T-helper 2 cell treated with Interferon-gamma antibody and Interleukin-4, amounts not matched to agents 5 μg/mL and 100 μg/mL, for 36 hours (primary cell): ENCODE measurements around the gene MTR.

ENCODE experiments used
- DNase-seq: peaks from one replicate; pipeline ENCODE4 v3.0.0; 2021; ENCODE audit warnings: low spot score
- H3K27ac Mint-ChIP-seq: one replicate; pipeline ENCODE4 v1.8.0; 2021; ENCODE audit warnings: mild to moderate bottlenecking, mixed read lengths
- H3K27me3 Mint-ChIP-seq: one replicate; pipeline ENCODE4 v1.8.0; 2021; ENCODE audit warnings: low read depth, mixed read lengths
- H3K36me3 Mint-ChIP-seq: one replicate; pipeline ENCODE4 v1.8.0; 2021; ENCODE audit warnings: low read depth, mixed read lengths
- H3K4me1 Mint-ChIP-seq: one replicate; pipeline ENCODE4 v1.8.0; 2021; ENCODE audit warnings: low read depth, mixed read lengths
- H3K4me3 Mint-ChIP-seq: one replicate; pipeline ENCODE4 v1.8.0; 2022; ENCODE audit warnings: mild to moderate bottlenecking, moderate library complexity, mixed read lengths
- H3K9me3 Mint-ChIP-seq: one replicate; pipeline ENCODE4 v1.8.0; 2021; ENCODE audit warnings: mixed read lengths

The MTR gene

DNA sequence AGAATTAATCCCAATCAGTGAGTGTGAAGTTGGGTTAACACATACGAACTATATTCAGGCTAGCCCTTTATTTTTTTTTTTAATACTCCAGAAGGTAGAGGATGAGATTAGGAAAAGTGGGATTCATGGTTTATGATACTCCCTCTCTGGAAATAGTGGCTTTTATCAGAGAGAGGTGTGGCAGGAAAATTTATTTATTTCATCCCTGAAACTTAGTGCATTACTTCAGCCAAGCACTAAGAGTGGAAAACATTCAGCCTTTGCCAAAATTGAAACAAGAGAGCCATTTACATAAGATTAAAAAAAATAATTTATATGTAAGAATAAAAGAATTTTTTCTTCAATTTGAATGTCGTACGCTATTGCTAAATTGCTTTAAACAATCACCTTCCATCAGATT, 35.0 kb downstream of the MTR start:
- peaks cover 50% of the 10 kb centered on the region for H3K36me3 Mint-ChIP-seq
- no peaks in the 10 kb centered on the region for H3K9me3 Mint-ChIP-seq
- H3K4me3 Mint-ChIP-seq = no peak overlapping the region
- no peak for DNase-seq
- peaks cover 3% of the 10 kb centered on the region for H3K4me1 Mint-ChIP-seq
- H3K27ac Mint-ChIP-seq = no peak overlapping the region
- no peaks in the 10 kb centered on the region for H3K27me3 Mint-ChIP-seq

- peaks cover 7% of the 10 kb centered on the region for H3K4me1 Mint-ChIP-seq
- H3K9me3 Mint-ChIP-seq = no peaks in the 10 kb centered on the region
- no peaks in the 10 kb centered on the region for H3K27me3 Mint-ChIP-seq
- peaks cover 55% of the 10 kb centered on the region for H3K36me3 Mint-ChIP-seq
- no peak overlapping the region for H3K4me3 Mint-ChIP-seq
- no peak overlapping the region for H3K27ac Mint-ChIP-seq
- no peak for DNase-seq
These were observed 35.5 kb downstream of the MTR start for GRCh38 chr1:236830560-236830959.

- Mint-ChIP-seq H3K36me3 (peaks cover 57% of the 10 kb centered on the region), H3K9me3 (no peaks in the 10 kb centered on the region), H3K27ac (no peak overlapping the region), H3K27me3 (no peaks in the 10 kb centered on the region), H3K4me3 (no peak overlapping the region), H3K4me1 (peaks cover 8% of the 10 kb centered on the region)
- DNase-seq = no peak
These were observed 38.5 kb downstream of the MTR start for GRCh38 chr1:236833575-236833974.

DNA sequence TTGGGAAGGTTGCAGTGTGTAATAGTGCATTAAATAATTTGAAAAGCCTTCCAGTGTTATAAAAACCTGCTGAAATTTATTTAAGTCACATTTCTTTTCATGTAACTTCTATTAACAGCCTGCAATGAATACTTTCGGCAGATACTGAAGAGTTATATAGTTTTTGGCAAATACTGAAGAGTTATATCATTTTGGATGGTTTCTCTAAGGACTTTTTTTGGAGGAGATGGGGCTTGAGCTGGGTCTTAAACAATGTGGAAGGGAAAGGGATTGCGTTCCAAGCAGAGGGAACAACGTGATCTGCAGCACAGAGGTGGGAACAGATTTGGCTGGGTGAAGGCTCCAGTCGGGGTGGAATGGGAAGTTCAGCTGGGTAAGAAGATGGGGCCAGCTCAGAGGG, 39.8 kb downstream of the MTR start:
- H3K9me3 Mint-ChIP-seq = no peaks in the 10 kb centered on the region
- H3K36me3 Mint-ChIP-seq = peaks cover 56% of the 10 kb centered on the region
- no peak overlapping the region for H3K27ac Mint-ChIP-seq
- no peaks in the 10 kb centered on the region for H3K27me3 Mint-ChIP-seq
- H3K4me1 Mint-ChIP-seq = peaks cover 8% of the 10 kb centered on the region
- no peak overlapping the region for H3K4me3 Mint-ChIP-seq
- no peak for DNase-seq

DNA sequence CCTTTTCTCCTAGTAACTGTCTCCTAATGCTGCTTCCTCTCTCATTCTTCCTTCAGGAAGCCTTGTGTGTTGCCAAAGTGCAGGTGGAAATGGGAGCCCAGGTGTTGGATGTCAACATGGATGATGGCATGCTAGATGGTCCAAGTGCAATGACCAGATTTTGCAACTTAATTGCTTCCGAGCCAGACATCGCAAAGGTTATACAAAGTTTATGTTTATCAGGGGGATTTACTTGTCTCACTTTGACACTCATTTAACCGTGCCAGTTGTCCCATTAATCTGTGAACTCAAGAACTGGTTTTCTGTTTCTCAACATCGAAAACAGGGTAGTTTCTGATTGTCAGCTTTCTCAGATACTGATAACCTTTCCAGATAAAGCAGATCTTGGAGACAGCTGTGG, 40.4 kb downstream of the MTR start:
- Mint-ChIP-seq H3K27ac (no peak overlapping the region), H3K9me3 (no peaks in the 10 kb centered on the region), H3K4me3 (no peak overlapping the region), H3K36me3 (peaks cover 59% of the 10 kb centered on the region), H3K27me3 (no peaks in the 10 kb centered on the region), H3K4me1 (peaks cover 8% of the 10 kb centered on the region)
- DNase-seq = no peak

DNA sequence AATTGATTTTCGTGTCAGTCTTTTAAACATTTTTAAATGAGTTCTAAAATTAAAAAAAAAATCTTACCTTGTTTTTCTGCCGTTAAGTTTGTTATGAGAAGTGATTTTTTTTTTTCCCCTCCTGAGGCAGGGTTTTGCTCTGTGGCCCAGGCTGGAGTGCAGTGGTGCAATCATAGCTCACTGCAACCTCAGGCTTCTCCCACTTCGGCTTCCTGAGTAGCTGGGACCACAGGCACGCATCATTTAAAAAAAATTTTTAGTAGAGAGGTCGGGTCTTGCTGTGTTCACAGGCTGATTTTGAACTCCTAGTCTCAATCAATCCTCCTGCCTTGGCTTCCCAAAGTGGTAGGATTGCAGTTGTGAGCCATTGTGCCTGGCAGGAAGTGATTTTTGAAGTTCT, 41.1 kb downstream of the MTR start:
- Mint-ChIP-seq H3K36me3 (peaks cover 61% of the 10 kb centered on the region), H3K4me1 (peaks cover 8% of the 10 kb centered on the region), H3K27ac (no peak overlapping the region), H3K4me3 (no peak overlapping the region), H3K27me3 (no peaks in the 10 kb centered on the region), H3K9me3 (no peaks in the 10 kb centered on the region)
- no peak for DNase-seq

- Mint-ChIP-seq H3K9me3 (no peaks in the 10 kb centered on the region), H3K4me1 (peaks cover 8% of the 10 kb centered on the region), H3K27me3 (no peaks in the 10 kb centered on the region), H3K4me3 (no peak overlapping the region), H3K27ac (no peak overlapping the region), H3K36me3 (peaks cover 59% of the 10 kb centered on the region)
- DNase-seq = no peak
These were observed 42.0 kb downstream of the MTR start for GRCh38 chr1:236837115-236837514.

DNA sequence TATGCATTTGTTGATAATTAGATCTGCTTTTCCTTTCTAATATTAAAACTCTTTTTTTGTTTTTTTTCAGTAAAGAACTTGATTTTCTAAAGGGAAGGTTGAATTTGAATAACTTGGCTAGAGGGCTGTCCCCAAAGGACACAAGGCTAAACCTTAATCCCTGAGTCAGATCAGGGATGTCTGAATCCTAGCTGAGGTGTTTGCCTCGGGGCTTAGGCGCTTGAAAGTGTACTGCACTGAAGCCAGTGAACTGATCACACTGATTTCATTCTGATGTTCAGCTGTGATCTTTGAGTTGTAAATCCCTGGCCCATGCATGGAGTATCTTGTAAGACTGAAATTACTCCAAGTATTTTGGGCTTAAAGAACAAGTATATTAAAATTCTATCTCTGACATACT, 42.8 kb downstream of the MTR start:
- peaks cover 8% of the 10 kb centered on the region for H3K4me1 Mint-ChIP-seq
- peaks cover 56% of the 10 kb centered on the region for H3K36me3 Mint-ChIP-seq
- no peak overlapping the region for H3K27ac Mint-ChIP-seq
- no peaks in the 10 kb centered on the region for H3K9me3 Mint-ChIP-seq
- DNase-seq = no peak
- H3K4me3 Mint-ChIP-seq = no peak overlapping the region
- H3K27me3 Mint-ChIP-seq = no peaks in the 10 kb centered on the region

- Mint-ChIP-seq H3K4me3 (no peak overlapping the region), H3K9me3 (no peaks in the 10 kb centered on the region), H3K4me1 (no peaks in the 10 kb centered on the region), H3K27me3 (no peaks in the 10 kb centered on the region), H3K27ac (no peak overlapping the region), H3K36me3 (peaks cover 31% of the 10 kb centered on the region)
- no peak for DNase-seq
These were observed 46.2 kb downstream of the MTR start for GRCh38 chr1:236841341-236841740.

DNA sequence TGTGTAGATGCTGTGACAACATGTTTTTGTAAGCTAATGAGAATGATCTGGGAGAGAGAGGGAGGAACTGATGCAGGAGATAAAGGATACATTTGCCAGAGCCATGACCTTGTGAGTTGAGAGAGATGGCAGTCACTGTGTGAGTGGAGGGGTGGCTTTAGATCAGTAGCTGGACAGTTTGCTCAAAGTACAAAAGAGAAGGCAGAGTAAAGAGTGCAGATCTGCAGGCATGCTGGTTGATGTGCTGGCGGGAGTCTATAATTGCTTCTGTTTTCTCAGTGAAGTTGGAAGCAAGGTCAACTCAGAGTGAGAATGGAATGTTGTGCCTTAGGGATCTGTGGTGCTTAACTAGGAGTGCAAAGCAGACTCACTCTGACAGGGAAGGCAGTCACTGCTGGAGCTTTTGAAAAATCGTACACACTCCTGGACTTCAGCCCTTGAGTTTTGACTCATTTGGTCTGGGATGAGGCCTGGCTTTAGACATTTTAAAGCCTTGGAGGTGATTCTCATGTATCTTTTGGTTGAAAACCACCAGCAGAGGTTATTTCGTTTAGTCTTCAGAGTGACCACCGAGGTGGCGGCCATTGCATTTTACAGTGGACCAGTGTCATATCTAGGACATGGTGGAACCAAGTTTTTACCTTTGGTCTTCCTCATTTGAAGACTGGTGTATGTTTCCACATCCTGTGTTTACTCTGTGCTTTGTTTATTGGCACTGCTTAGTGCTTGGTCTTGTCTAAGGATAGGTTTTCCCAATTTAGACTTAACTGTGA, 49.6 kb downstream of the MTR start:
- Mint-ChIP-seq H3K36me3 (peaks cover 30% of the 10 kb centered on the region), H3K4me3 (no peak overlapping the region), H3K27me3 (no peaks in the 10 kb centered on the region), H3K9me3 (no peaks in the 10 kb centered on the region), H3K27ac (no peak overlapping the region), H3K4me1 (peaks cover 4% of the 10 kb centered on the region)
- DNase-seq = no peak

DNA sequence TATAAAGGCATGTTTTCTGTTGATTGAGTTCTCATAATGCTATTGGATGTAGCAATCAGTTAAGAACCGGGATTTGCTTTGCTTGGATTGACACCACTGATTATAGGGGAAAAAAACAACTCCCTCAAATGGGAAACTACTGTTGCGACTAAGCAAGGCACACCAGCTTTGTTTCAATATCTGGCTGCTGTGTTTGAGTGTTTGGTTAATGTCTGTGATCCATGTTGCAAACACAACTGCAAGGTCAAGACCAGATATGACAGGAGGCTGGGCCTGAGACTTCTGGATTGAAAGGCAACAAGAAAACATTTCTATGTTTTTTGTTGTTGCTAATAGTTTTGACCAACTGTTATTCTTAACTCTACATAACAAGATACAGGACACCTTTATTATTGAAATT, 50.7 kb downstream of the MTR start:
- H3K4me1 Mint-ChIP-seq = peaks cover 4% of the 10 kb centered on the region
- H3K9me3 Mint-ChIP-seq = no peaks in the 10 kb centered on the region
- no peak overlapping the region for H3K27ac Mint-ChIP-seq
- H3K4me3 Mint-ChIP-seq = no peak overlapping the region
- H3K36me3 Mint-ChIP-seq = peaks cover 30% of the 10 kb centered on the region
- DNase-seq = no peak
- H3K27me3 Mint-ChIP-seq = no peaks in the 10 kb centered on the region

DNA sequence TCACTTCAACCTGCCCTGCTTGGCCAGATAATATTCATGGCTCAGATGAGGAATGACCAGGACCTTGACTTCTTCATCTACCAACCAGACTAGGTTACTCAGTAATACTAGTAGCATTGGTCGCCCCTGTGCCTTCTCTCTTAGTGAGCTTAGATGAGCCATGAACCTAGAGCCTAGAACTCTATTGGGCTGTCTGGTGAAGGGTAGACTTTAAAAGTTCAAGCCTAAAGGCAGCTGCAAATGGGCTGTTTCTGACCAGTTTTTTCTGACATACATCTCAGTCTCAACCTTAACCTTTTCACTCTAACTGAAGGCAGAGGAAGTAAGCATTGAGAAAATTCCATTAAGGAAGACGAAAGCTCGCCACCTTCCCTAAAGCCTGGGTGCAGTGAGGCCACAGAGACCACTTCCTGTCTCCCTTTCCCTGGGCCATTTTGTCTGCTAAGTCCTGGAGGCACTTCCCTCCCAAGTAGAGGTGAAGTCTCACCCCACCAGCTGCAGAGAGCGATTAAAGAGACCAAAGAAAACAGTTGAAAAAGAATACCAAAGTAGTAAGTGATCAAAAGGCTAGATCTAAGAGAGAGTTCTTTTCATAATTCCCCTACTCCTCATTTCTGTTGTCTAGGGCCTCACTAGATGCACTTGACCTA, 53.3 kb downstream of the MTR start:
- no peak overlapping the region for H3K4me3 Mint-ChIP-seq
- H3K36me3 Mint-ChIP-seq = peaks cover 27% of the 10 kb centered on the region
- H3K4me1 Mint-ChIP-seq = peaks cover 4% of the 10 kb centered on the region
- H3K27me3 Mint-ChIP-seq = no peaks in the 10 kb centered on the region
- H3K27ac Mint-ChIP-seq = no peak overlapping the region
- H3K9me3 Mint-ChIP-seq = no peaks in the 10 kb centered on the region
- DNase-seq = no peak

DNA sequence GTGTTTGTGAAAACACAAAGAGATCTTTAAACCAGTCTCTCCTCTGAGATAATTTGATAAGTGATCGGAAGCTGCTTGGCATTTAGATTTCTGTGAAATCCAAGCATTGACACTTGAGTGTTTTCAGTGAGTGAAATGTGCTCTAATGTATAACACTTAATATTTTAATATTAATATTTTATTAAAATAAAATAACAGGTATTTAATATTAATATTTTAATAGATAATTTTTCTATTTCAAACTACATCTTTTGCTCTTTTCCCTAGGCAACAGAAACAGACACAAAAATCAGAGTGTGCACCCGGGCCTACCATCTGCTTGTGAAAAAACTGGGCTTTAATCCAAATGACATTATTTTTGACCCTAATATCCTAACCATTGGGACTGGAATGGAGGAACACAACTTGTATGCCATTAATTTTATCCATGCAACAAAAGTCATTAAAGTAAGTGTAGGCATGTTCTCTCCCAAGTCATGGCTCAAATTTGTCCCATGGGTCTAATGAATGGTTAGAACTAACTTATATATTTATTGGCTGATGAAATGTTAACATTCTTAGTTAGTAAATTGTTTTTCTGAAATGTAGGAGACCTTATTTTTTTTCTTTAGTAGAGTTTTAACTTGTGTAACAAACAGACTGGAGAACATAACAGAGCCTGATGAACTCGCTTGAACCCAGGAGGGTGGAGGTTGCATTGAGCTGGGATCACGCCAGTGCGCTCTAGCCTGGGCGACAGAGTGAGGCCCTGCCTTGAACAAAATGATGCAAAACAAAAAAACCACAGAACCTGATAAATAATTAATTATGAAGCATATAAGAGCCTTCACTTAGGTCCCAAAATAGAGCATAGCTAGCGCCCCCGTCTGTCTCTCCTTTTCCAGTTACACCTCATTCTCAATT, 55.2 kb downstream of the MTR start:
- Mint-ChIP-seq H3K9me3 (no peaks in the 10 kb centered on the region), H3K4me3 (no peak overlapping the region), H3K27me3 (no peaks in the 10 kb centered on the region), H3K27ac (no peak overlapping the region), H3K4me1 (peaks cover 4% of the 10 kb centered on the region), H3K36me3 (peaks cover 37% of the 10 kb centered on the region)
- no peak for DNase-seq

GRCh38 chr1:236851871-236852270, 56.8 kb downstream of the MTR start:
- no peaks in the 10 kb centered on the region for H3K9me3 Mint-ChIP-seq
- peaks cover 4% of the 10 kb centered on the region for H3K4me1 Mint-ChIP-seq
- DNase-seq = no peak
- no peak overlapping the region for H3K27ac Mint-ChIP-seq
- no peaks in the 10 kb centered on the region for H3K27me3 Mint-ChIP-seq
- peaks cover 45% of the 10 kb centered on the region for H3K36me3 Mint-ChIP-seq
- H3K4me3 Mint-ChIP-seq = no peak overlapping the region
